ENCODE measurements around the gene DOC2B. TPM values are rescaled to one million over a fixed set of nuclear protein-coding genes. Genes with fewer than 3 reads are reported as not detected.

The DOC2B gene
- total RNA-seq, 1 donor from 2014 or later, result 57.9 TPM

GRCh38 chr17:160336-160735 is 21.1 kb downstream of the DOC2B start:
- DNase-seq, result no peak

DNA sequence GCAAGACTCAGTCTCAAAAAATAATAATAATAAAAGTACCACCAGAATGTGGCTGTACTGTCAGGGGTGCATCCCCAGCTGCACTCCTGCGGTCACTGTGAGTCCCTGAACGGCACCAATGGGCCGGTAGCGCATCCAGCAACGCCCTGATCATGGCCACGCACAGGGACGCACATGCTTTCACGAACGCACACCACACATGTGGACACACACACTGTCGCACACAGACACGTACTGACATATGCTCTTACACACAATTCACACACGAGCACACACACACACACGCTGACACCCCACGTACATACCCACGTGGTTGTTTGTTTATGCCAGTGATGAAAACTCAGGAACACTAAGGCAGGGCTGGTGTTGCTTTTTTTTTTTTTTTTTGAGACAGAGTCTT is 21.8 kb downstream of the DOC2B start:
- DNase-seq, result no peak

GRCh38 chr17:158379-158778 is 23.1 kb downstream of the DOC2B start:
- no peak for DNase-seq

DNA sequence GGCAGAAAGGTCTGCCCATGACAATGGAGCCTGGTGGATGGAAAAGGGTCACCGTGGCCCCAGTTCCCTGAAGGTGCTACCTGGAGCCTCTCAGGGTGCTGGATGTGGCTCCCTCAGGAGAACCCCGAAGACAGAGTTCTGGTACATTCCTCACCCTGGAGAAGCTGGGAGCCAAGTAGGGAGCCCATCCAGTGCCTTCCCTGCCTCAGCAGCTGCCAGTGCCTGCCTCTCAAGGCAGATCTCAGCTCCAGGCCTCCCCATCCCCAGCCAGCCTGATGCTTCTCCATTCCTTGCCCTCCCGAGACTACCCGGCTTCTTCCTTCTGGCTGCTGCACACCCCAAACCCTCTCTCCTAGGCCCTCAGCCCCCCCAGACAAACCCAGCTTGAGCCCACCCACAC is 23.5 kb downstream of the DOC2B start:
- DNase-seq, result no peak

GRCh38 chr17:156946-157345 is 24.5 kb downstream of the DOC2B start:
- DNase-seq, result no peak

DNA sequence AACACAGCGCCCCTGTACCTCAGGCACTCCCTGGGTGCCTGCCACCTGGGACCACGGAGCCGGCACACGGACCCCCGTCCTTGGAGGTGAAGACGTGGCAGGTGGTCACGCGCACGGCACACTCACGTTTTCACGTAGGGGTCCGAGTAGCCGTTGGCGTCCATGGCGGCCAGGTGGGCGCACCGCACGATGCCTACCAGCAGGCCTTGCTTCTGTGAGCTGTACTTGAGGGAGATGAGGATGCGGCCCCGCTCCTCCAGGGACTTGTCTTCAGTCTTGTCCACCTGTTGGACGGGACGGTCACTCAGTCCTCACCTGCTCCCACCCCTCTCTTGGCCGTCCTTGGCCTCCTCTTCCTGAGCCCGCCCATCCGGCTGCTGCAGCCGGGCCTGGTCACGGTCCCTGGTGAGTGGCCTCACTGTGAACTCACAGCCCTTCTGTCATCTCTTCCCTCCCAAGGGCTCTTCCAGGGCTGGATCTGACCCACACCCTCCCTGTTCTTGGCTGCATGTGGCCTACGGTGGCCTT is 25.3 kb downstream of the DOC2B start:
- no peak for DNase-seq

DNA sequence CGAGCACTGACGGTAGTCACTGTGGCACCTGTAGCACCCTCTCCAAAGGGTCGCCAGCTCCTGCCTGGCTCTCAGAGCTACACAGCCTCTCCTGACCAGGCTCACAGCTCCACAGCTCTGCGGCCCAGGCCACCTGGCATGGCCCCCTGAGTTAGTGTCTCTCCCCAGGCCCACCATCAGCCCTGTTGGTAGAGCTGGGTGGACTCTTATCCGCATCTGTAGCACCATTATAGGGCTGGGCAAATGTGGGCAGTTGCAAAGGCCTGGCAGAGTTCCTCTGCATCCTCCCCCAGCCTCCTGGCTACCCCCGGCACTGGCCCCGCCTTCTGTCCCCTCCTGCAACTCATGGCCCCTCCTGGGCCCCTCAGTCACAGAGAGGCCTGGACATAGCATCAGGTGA is 25.9 kb downstream of the DOC2B start:
- DNase-seq, result no peak

DNA sequence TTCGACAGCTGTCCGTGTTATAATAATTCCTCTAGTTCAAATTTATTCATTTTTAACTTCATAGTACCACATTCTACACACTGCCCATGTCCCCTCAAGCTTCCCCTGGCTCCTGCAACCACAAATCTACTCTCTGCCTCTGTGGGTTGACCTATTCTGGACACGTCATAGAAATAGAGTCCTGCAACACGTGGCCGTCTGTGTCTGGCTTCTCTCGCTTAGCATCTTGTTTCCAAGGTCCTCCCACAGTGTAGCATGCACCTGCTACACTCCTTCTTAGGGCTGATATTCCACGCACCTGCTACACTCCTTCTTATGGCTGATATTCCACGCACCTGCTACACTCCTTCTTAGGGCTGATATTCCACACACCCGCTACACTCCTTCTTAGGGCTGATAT is 27.6 kb downstream of the DOC2B start:
- no peak for DNase-seq

DNA sequence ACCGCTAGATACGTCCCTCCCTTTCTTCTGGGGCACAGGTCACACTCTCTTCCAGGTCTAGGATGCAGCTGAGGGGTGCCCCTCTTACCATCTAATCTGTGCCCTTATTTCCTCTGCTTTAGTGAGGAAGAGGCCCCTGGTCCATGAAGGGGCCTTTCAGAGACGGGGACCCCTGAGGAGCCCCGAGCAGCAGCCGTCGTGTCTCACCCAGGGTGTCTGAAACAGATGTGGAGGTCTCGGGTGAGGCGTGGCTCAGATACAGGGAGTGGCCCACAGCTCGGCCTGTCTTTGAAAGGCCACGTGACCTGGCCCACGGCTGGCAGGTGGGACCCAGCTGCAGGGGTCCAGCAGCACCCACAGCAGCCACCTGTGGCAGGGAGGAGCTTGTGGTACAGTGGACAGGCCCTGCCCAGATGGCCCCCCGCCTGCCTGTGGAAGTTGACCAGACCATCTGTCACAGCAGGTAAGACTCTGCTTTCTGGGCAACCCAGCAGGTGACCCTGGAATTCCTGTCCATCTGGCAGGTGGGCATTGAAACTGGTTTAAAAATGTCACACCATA is 28.5 kb downstream of the DOC2B start:
- no peak for DNase-seq

DNA sequence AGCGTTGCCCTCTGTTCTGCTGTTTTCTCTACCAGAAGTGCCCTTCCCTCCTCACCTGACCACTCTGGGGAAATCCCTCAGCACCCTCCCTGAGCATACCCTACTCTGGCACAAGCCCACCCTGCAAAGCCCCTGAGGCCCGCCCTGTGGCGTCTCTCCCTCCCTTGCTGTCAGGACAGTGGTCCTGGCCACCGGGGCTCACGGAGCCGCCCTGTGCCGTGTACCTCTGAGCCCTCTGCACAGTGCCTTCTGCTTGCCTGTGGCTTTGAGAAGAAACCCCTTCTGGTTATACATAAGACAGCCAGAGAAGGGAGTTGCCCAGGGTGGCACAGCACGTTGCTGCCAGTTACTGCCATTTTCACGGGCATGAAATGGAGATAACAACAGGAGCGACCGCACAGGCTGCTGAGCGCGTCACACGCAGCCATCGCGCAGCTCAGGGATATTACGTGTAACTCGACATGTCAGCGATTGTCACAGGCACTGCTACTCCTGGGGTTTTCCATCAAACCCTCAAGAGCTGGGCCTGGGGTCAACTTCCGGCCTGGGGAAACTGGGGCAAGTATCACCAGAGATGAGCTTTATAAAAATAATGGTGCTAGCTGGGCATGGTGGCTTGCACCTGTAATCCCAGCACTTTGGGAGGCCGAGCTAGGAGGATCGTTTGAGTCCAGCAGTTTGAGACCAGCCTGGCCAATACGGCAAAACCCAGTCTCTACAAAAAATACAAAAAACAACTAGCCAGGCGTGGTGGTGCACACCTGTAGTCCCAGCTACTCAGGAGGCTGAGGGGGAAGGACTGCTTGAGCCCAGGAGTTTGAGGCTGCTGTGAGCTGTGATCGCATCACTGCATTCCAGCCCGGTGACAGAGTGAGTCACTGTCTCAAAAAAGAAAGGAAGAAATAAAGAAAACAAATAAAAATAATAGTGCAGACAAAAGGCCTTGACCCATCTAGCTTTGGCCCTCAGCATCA is 29.3 kb downstream of the DOC2B start:
- DNase-seq, result no peak

DNA sequence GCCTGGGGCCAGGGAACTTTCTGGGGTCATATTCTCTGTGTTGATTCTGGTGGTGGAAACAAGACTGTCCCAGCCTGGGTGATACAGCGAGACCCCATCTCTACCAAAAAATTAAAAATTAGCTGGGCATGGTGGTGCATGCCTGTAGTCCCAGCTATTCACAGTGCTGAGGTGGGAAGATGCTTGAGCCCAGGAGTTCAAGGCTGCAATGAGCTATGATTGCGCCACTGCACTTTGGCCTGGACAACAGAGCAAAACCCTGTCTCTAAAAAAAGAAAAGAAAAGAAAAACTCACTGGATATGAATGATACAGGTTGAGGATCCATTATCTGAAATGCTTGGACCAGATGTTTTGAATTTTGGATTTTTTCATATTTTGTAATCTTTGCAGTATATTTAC is 30.4 kb downstream of the DOC2B start:
- DNase-seq, result no peak

DNA sequence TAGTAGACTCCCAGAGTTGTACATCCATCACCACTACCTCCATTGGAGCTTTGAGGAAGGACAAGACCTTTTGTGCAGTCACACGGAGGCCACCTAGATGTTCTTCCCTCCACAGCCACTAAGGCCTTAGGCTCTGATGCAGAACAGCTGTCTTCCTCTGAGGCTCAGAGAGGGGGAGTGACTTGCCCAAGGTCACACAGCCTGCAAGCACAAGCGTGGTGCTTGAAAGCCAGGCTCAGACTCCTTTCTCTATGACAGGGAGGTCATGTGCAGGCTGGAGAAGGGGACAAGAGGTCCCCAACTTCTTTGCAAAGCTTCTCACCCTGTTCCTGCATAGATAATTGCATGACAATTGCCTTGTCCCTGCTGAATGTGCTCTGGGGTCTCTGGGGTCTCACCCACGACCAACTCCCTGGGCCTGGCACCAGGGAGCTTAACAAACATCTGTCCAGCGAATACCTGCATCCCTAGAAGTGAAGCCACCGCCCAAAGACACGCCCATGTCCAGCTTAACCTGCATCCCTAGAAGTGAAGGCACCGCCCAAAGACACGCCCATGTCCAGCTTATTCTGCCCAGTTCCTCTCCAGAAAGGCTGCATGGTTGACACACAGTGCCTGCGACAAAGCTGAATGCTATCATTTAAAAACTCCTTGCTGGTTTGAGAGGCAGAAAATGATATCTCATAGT is 31.4 kb downstream of the DOC2B start:
- no peak for DNase-seq

GRCh38 chr17:149231-149630 is 32.2 kb downstream of the DOC2B start:
- DNase-seq, result no peak

GRCh38 chr17:148757-149156 is 32.7 kb downstream of the DOC2B start:
- DNase-seq, result no peak

- no peak for DNase-seq
These were observed 33.4 kb downstream of the DOC2B start for GRCh38 chr17:147796-148740.

- no peak for DNase-seq
These were observed 34.3 kb downstream of the DOC2B start for GRCh38 chr17:146983-147761.

DNA sequence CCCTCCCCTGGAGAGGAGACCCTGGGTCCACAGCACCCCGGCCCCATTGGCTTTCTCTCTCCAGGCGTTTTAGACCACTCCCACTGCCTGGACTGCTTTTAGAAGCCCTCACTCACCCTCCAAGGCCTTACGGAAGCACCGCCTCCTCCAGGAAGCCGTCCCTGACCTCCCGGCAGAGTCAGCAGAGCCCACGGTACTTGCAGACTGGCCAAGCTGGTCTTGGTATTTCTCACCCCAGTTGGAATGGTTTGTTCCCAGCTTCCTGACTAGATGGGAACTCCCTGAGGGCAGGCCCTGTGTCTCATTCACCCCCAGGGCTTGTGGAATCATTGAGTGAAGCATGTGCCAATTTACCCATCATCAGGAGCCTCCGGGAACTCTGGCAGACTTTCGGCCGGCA is 34.9 kb downstream of the DOC2B start:
- no peak for DNase-seq

GRCh38 chr17:145671-146541 is 35.5 kb downstream of the DOC2B start:
- DNase-seq, result no peak

DNA sequence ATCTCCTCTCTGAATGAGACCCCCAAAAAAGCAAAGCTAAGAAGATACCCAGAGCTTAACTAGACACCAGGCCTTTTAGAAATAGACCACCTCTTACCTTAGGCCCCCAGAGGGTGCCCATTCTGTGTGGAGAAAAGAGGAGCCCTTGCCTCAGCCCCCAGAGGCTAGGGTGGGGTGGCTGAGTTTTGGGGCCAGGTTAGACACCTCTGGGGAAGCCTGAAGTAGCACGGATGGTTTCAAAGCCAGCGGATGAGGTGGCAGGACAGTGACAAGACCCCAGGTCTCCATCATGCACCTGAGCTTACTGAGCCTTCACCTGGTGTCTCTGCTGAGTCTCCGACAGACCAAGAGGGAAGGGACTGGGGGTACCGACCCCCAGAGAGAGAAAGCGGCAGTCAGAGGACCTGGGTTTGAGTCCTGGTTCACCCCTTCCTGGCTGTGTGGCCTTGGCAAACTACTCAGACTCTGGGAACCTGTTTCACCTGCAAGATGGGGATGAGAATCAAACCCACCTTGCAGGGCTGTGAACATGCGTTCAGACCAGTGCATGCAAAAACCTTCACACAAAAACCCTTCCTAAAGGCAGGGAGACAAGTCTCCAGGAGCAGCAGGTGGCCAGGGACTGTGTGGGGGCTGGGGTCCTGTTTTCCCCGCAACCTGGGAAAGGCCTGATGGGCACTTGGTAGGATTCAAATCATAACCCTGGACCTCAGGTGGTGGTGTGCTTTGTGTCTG is 36.3 kb downstream of the DOC2B start:
- no peak for DNase-seq
